HuH-7 (cell line): Measurements from ENCODE around the gene UBAP2.
A peak's percentile ranks its signal among the peaks of the same experiment; 100 is the strongest.
"Not testable (repeated sequence)": the region's sequence is repeated elsewhere in the genome, so short reads cannot be mapped to it uniquely, and the experiment has no call there.

Experiments used
- DNase-seq: peaks from one replicate; pipeline ENCODE4 v3.0.0; 2011; ENCODE audit warnings: low spot score

UBAP2 gene

GRCh38 chr9:33976414-33976813, 72.3 kb downstream of the UBAP2 start:
- no peak for DNase-seq

- DNase-seq: no peak
Measured at GRCh38 chr9:33972698-33973097, 76.0 kb downstream of the UBAP2 start.

- DNase-seq: no peak
Measured at GRCh38 chr9:33964086-33964768, 84.5 kb downstream of the UBAP2 start.

GRCh38 chr9:33962468-33962867, 86.2 kb downstream of the UBAP2 start:
- DNase-seq: not testable (repeated sequence)

- no peak for DNase-seq
Measured at GRCh38 chr9:33959725-33960124, 89.0 kb downstream of the UBAP2 start.

GRCh38 chr9:33956544-33956943, 92.1 kb downstream of the UBAP2 start:
- DNase-seq: no peak

GRCh38 chr9:33952066-33952465, 96.6 kb downstream of the UBAP2 start:
- DNase-seq: no peak

- DNase-seq: no peak
Measured at GRCh38 chr9:33950371-33950770, 98.3 kb downstream of the UBAP2 start.

- DNase-seq: no peak
Measured at GRCh38 chr9:33946779-33947535, 101.7 kb downstream of the UBAP2 start.

GRCh38 chr9:33943389-33943788, 105.3 kb downstream of the UBAP2 start:
- DNase-seq: no peak

GRCh38 chr9:33942471-33943083, 106.1 kb downstream of the UBAP2 start:
- DNase-seq: no peak

- peak; percentile 65 for DNase-seq
Measured at GRCh38 chr9:33939924-33940874, 108.5 kb downstream of the UBAP2 start.

- no peak for DNase-seq
Measured at GRCh38 chr9:33934188-33934878, 114.4 kb downstream of the UBAP2 start.

GRCh38 chr9:33932078-33932807, 116.4 kb downstream of the UBAP2 start:
- no peak for DNase-seq

GRCh38 chr9:33931326-33931725, 117.4 kb downstream of the UBAP2 start:
- DNase-seq: no peak

- DNase-seq: no peak
Measured at GRCh38 chr9:33927694-33928093, 121.0 kb downstream of the UBAP2 start.

GRCh38 chr9:33926746-33927485, 121.8 kb downstream of the UBAP2 start:
- DNase-seq: no peak

- peak; percentile 68 for DNase-seq
Measured at GRCh38 chr9:33924978-33925797, 123.5 kb downstream of the UBAP2 start.
